ENCODE data around the gene SCCPDH.

DNA sequence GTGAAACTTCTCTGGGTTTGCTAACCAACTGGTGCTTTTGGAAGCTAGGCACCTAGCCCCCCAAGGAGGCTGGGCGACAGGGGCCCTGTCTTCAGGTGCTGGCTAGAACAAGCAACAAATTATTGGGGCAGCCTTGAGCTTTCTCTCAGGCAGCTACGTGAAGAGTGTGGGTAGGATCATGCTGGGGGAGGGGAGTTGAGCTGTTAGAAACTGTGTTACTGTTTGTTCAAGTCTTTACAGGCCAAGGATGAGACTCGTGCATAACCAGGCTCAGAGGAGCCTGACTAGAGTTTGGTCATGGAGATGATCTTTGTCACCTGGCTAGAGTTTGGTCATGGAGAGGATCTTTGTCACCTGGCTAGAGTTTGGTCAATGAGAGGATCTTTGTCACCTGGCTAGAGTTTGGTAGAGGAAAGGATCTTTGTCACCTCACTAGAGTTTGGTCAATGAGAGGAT, 12.6 kb upstream of the SCCPDH start:
- TF ChIP-seq, protein P1, sequence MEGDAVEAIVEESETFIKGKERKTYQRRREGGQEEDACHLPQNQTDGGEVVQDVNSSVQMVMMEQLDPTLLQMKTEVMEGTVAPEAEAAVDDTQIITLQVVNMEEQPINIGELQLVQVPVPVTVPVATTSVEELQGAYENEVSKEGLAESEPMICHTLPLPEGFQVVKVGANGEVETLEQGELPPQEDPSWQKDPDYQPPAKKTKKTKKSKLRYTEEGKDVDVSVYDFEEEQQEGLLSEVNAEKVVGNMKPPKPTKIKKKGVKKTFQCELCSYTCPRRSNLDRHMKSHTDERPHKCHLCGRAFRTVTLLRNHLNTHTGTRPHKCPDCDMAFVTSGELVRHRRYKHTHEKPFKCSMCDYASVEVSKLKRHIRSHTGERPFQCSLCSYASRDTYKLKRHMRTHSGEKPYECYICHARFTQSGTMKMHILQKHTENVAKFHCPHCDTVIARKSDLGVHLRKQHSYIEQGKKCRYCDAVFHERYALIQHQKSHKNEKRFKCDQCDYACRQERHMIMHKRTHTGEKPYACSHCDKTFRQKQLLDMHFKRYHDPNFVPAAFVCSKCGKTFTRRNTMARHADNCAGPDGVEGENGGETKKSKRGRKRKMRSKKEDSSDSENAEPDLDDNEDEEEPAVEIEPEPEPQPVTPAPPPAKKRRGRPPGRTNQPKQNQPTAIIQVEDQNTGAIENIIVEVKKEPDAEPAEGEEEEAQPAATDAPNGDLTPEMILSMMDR (IDR thresholded peaks at IDR 0.05; ENCODE audit: low read depth, low read length, missing input control) = no peak
- no peak for TF ChIP-seq NR2F2 (IDR thresholded peaks at IDR 0.05)
- TF ChIP-seq RAD21 (IDR thresholded peaks at IDR 0.05) = no peak
- no peak for TF ChIP-seq FOXA1 (IDR thresholded peaks at IDR 0.05)
- TF ChIP-seq GABPA (IDR thresholded peaks at IDR 0.05 in 1 of 2, conservative IDR thresholded peaks at IDR 0.05 in 1 of 2) = no peak
- no peak for TF ChIP-seq SP1 (IDR thresholded peaks at IDR 0.05)
- no peak for TF ChIP-seq YY1 (IDR thresholded peaks at IDR 0.05)
- TF ChIP-seq TAF1 (conservative IDR thresholded peaks at IDR 0.05) = no peak
- TF ChIP-seq, protein P2, sequence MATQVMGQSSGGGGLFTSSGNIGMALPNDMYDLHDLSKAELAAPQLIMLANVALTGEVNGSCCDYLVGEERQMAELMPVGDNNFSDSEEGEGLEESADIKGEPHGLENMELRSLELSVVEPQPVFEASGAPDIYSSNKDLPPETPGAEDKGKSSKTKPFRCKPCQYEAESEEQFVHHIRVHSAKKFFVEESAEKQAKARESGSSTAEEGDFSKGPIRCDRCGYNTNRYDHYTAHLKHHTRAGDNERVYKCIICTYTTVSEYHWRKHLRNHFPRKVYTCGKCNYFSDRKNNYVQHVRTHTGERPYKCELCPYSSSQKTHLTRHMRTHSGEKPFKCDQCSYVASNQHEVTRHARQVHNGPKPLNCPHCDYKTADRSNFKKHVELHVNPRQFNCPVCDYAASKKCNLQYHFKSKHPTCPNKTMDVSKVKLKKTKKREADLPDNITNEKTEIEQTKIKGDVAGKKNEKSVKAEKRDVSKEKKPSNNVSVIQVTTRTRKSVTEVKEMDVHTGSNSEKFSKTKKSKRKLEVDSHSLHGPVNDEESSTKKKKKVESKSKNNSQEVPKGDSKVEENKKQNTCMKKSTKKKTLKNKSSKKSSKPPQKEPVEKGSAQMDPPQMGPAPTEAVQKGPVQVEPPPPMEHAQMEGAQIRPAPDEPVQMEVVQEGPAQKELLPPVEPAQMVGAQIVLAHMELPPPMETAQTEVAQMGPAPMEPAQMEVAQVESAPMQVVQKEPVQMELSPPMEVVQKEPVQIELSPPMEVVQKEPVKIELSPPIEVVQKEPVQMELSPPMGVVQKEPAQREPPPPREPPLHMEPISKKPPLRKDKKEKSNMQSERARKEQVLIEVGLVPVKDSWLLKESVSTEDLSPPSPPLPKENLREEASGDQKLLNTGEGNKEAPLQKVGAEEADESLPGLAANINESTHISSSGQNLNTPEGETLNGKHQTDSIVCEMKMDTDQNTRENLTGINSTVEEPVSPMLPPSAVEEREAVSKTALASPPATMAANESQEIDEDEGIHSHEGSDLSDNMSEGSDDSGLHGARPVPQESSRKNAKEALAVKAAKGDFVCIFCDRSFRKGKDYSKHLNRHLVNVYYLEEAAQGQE (IDR thresholded peaks at IDR 0.05) = no peak
- TF ChIP-seq, protein P3, sequence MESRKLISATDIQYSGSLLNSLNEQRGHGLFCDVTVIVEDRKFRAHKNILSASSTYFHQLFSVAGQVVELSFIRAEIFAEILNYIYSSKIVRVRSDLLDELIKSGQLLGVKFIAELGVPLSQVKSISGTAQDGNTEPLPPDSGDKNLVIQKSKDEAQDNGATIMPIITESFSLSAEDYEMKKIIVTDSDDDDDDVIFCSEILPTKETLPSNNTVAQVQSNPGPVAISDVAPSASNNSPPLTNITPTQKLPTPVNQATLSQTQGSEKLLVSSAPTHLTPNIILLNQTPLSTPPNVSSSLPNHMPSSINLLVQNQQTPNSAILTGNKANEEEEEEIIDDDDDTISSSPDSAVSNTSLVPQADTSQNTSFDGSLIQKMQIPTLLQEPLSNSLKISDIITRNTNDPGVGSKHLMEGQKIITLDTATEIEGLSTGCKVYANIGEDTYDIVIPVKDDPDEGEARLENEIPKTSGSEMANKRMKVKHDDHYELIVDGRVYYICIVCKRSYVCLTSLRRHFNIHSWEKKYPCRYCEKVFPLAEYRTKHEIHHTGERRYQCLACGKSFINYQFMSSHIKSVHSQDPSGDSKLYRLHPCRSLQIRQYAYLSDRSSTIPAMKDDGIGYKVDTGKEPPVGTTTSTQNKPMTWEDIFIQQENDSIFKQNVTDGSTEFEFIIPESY (IDR thresholded peaks at IDR 0.05) = no peak
- TF ChIP-seq RXRA (IDR thresholded peaks at IDR 0.05) = peak in 1 of 2 donors; percentile 30
- TF ChIP-seq, protein P4, sequence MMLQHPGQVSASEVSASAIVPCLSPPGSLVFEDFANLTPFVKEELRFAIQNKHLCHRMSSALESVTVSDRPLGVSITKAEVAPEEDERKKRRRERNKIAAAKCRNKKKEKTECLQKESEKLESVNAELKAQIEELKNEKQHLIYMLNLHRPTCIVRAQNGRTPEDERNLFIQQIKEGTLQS (IDR thresholded peaks at IDR 0.05) = no peak

All from liver (tissue), 3 donors.